ENCODE measurements around the gene C1QB. TPM values are rescaled to one million over a fixed set of nuclear protein-coding genes. Genes with fewer than 3 reads are reported as not detected.

The C1QB gene
- total and polyA plus RNA-seq, 9 of the 15 experiments (the other 6 are each of a cell fraction or from before 2014, with no cell fraction given): 0.55 TPM; not detected in 8

DNA sequence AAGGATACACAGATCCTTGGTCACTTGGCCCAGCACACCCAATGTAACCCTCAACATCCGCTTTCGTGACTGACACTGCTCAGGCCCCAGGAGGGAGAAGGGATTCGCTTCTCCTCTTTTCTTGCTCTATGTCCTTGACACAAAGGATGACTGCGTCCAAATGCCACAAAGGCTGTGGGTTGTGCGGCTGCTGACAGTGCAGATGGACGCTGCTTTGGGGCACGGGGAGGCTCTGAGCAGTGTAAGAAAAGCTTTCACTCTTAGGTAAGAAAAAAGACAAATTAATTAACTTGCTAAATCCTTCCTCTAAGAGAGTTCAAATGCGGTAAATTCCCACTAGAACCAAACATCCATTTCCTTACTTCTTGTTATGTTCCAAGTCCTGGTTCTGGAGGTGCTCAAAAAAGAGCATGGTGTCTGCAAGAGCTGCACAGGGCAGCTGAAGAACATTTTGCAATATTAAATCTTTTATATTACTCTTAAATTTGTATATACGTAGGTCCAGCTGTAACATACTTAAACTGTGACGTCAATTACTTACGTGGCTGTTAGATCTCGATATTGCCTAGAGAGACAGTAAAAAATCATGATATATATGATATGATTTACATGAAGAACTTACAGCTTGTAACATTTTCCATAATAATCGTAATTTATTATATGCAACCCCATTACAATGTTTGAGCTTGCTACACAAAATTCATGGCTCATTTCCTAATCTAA is 38.2 kb downstream of the C1QB start (continued):
- TF ChIP-seq FOXM1 (IDR thresholded peaks at IDR 0.05; ENCODE audit: low read depth): no peak
- no peak for TF ChIP-seq FOXM1 (CRISPR knock-in tag; IDR thresholded peaks at IDR 0.05; ENCODE audit: low read depth)
- no peak for TF ChIP-seq BHLHE40 (IDR thresholded peaks at IDR 0.05; ENCODE audit: low read length)
- no peak for TF ChIP-seq ZBTB17 (CRISPR knock-in tag; IDR thresholded peaks at IDR 0.05)

DNA sequence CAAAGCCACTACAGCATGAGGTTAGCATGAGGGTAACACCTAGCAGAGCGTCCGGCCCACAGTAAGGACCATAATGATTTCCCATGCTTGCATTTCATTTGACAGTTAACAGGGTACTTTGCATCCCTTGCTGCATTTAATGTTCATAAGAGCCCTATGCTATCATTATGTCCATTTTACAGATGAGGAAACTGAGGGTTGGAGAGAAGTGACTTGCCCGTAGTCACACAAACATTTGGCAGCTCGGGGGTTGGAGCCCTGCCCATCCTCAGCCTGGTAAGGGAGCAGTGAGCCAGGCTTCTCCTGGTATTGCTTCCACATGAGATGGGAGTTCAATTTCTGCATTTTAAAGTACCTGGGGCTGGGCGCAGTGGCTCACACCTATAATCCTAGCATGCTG is 41.1 kb downstream of the C1QB start:
- Histone ChIP-seq H3K9me3 (replicated peaks; ENCODE audit: control insufficient read depth, insufficient read depth, low read depth, low read length) (no peaks in the 10 kb centered on the region), H4K20me1 (replicated peaks; ENCODE audit: control insufficient read depth, insufficient read depth, low read length) (no peaks in the 10 kb centered on the region), H3K27me3 (ENCODE audit: control insufficient read depth in 2 of 2, insufficient read depth in 2 of 2, low read length in 2 of 2) (peaks cover 22 to 43% of the 10 kb centered on the region in 2 experiments), H3K4me2 (ENCODE audit: insufficient read depth, low read length) (no peak overlapping the region), H3K27ac (ENCODE audit: extremely low read depth, low read depth, low read length) (no peak overlapping the region), H3K9ac (ENCODE audit: insufficient read depth in 1 of 2, low read depth in 2 of 2, low read length in 2 of 2) (no peak overlapping the region), H3K4me1 (replicated peaks in 1 of 2; ENCODE audit: control insufficient read depth in 2 of 2, insufficient read depth in 2 of 2, low read length in 2 of 2) (no peaks in the 10 kb centered on the region), H3K4me3 (no peak overlapping the region), H2AFZ (ENCODE audit: low read depth, low read length) (no peak overlapping the region), H3K79me2 (ENCODE audit: control insufficient read depth, insufficient read depth, low read length) (no peaks in the 10 kb centered on the region), H3K36me3 (ENCODE audit: control insufficient read depth, insufficient read depth, low read length) (no peaks in the 10 kb centered on the region), H3K9me1 (ENCODE audit: control insufficient read depth, insufficient read depth, low read length) (no peaks in the 10 kb centered on the region)
- in situ Hi-C loops (cut with MboI): no loop called here
- WGBS (ENCODE audit: insufficient coverage, low coverage, missing lambda C conversion rate): 5% methylated on average over 5 of the region's 5 CpGs
- intact Hi-C loops (cut with micrococcal nuclease): no loop called here
- no peak for DNase-seq (ENCODE audit: extremely low read depth in 1 of 4, low spot score in 3 of 4)
- TF ChIP-seq GATAD2B (IDR thresholded peaks at IDR 0.05; ENCODE audit: borderline replicate concordance) (no peak), ZNF408 (CRISPR knock-in tag; IDR thresholded peaks at IDR 0.05; ENCODE audit: low read depth) (no peak), BRD9 (IDR thresholded peaks at IDR 0.05; ENCODE audit: low read depth, partially characterized antibody) (no peak), ZNF212 (CRISPR knock-in tag; IDR thresholded peaks at IDR 0.05) (no peak), RCOR1 (IDR thresholded peaks at IDR 0.05; ENCODE audit: borderline replicate concordance in 1 of 2, low read depth in 2 of 2, low read length in 2 of 2) (no peak), BCOR (IDR thresholded peaks at IDR 0.05) (peak; percentile 54; the same call in 1 of the 2 replicates), RBM25 (IDR thresholded peaks at IDR 0.05; ENCODE audit: low read depth, low read length, severe bottlenecking) (peak; percentile 54), ZBED1 (IDR thresholded peaks at IDR 0.05) (no peak), TARDBP (IDR thresholded peaks at IDR 0.05) (no peak), TAF1 (IDR thresholded peaks at IDR 0.05; ENCODE audit: control insufficient read depth, extremely low read depth, insufficient read depth, low read length, severe bottlenecking) (no peak)
- CTCF ChIA-PET (ENCODE audit: low intra/inter-chr PET ratio): no interaction called here
- BruUV-seq (replicated peaks): no TSS peak
- no peak for FAIRE-seq
- no peak for ATAC-seq
- POLR2A ChIA-PET: interaction anchor here (0.7 kb wide), 1 partner anchor 8 kb away, joined by 5 read pairs; no protein-coding TSS in a partner anchor

All from K562 (cell line).